ENCODE data around the gene COX4I1.

The COX4I1 gene

DNA sequence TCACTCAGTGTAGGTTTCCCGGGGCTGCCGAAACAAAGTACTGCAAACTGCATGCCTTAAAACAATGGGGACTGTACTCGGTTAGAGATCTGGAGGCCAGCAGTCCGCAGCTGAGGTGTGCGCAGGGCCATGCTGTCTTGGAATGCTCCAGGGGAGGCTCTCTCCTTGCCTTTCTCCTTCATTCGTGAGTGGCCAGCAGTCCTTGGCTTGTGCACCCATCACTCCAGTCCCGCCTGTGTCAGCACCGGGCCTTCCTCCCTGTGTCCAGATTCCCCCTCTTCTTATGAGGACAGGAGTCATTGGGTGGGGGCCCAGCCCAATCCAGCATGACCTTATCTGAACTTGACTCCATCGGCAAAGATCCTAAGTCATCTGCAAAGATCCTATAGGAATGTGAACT is 43.4 kb downstream of the COX4I1 start:
- TF ChIP-seq, protein P1, sequence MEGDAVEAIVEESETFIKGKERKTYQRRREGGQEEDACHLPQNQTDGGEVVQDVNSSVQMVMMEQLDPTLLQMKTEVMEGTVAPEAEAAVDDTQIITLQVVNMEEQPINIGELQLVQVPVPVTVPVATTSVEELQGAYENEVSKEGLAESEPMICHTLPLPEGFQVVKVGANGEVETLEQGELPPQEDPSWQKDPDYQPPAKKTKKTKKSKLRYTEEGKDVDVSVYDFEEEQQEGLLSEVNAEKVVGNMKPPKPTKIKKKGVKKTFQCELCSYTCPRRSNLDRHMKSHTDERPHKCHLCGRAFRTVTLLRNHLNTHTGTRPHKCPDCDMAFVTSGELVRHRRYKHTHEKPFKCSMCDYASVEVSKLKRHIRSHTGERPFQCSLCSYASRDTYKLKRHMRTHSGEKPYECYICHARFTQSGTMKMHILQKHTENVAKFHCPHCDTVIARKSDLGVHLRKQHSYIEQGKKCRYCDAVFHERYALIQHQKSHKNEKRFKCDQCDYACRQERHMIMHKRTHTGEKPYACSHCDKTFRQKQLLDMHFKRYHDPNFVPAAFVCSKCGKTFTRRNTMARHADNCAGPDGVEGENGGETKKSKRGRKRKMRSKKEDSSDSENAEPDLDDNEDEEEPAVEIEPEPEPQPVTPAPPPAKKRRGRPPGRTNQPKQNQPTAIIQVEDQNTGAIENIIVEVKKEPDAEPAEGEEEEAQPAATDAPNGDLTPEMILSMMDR (IDR thresholded peaks at IDR 0.05), result no peak

DNA sequence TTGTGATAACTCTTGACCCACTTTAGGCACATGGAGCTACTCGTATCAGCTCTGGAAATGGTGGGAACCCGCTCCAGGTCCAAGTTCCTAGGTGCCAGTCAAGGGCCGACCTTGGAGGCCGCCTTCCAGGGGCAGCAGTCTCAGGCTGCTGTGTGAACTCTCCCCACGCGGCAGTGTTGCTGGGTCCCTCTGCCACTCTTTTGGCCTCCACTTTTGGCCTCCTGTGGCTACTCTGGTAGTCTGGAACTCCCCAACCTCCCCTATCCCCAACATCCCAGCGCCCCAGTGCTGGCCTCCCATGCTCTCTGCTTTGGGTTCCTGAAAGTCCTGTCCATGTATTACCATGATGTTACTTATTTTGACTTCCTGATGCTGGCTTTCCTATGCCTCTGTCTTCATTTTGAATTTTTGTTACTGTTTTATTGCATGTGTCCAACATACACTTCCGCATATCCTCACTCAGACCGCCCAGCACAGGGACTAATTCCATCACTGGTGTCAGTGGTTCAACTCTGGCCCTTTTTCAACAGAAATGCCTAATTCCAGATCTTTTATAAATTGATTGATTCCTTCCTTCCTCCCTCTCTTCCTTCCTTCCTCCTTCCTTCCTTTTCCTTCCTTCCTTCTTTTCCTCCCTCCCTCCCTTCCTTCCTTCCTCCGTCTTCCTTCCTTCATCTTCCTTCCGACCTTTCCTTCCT is 44.1 kb downstream of the COX4I1 start:
- TF ChIP-seq, protein P1 (IDR thresholded peaks at IDR 0.05), result no peak

DNA sequence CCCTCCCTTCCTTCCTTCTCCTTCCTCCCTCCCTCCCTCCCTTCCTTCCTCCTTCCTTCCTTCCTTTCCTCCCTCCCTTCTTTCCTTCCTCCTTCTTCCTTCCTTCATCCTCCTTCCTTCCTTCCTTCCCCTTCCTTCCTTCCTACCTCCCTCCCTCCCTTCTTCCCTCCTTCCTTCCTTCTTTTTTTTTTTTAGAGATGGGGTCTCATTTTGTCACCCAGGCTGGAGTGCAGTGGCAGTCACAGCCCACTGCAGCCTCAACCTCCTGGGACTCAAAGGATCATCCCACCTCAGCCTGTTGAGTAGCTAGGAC is 44.6 kb downstream of the COX4I1 start:
- TF ChIP-seq, protein P1 (IDR thresholded peaks at IDR 0.05), result no peak

DNA sequence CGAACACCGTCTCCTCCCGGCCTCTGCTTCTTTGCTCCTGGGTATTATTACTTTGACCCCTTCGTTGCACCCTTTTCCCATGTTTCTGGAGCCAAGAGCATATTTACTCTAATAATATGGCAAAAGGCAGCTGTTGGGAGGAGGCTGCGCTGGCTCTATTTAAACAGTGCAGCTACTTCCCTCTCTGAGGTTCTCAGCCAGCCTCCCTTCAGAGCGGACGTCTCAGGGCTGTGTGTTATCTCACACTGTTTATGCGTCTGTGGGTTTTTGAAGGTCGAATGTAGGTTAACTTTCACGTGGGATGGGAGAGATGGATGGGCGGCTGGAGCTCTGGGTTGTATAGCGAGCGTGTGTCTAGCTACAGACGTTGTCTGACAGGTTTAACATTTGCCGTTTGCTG is 45.3 kb downstream of the COX4I1 start:
- TF ChIP-seq, protein P1 (IDR thresholded peaks at IDR 0.05), result no peak

DNA sequence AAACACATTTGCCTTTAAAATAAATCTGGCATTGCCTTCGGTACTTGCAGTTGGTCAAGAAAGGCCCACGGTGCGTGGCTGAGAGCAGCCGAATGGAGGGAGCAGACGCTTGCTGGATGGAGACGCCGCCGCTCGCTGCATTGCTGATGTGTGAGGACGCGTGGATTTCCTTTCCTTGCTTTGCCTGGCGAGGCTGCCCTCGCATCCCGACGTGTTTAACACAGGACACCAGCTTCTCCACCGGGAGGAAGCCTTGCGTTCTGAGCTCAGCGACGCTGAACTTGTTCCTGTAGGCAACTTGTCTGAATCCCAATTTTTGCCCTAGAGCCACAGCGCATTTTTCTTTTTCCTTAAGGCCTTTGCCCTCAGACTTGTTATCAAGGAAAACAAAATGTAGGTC is 45.8 kb downstream of the COX4I1 start:
- TF ChIP-seq, protein P1 (IDR thresholded peaks at IDR 0.05), result no peak

DNA sequence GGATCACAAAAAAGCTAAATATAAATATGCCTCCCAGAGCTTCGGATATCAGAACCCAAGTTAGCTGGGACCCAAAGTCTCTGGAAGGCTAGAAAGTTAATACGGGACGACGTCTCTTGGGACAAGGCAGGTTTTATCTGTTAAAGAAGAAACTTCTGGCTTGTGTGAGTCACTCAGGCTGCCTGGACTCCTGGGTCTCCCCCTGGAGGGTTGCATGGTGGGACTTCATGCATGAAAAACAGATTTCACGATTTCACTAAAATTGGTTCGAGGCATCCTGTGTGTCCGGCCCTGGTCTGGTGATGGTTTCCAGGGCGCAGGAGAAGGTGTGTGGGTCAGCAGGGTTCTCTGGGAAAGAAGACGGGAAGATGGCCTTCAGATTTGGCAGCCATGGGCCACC is 47.0 kb downstream of the COX4I1 start:
- TF ChIP-seq, protein P1 (IDR thresholded peaks at IDR 0.05), result no peak

DNA sequence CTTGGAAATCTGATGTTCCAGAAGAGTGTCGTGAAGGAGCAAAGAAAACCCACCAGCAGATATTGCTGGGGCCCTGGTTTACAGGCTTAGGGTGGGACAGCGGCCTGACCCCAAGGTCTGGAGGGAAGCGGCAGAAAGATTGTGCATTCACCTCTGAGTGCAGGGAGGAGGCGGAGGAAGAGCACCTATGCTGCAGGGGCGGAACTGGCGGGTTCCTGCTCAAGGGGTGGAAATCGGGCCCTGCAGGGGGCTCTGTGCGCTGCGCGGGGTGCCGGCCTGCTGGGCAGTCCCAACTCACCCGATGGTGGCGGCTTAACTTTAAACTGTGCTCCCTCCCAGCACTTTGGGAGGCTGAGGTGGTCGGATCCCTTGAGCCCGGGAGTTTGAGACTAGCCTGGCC is 47.5 kb downstream of the COX4I1 start:
- TF ChIP-seq, protein P1 (IDR thresholded peaks at IDR 0.05), result no peak

All from LNCAP (cell line).